Measurements from ENCODE around the gene CDKN3.
"Not testable (repeated sequence)": the region's sequence is repeated elsewhere in the genome, so short reads cannot be mapped to it uniquely, and the experiment has no call there.

The CDKN3 gene

DNA sequence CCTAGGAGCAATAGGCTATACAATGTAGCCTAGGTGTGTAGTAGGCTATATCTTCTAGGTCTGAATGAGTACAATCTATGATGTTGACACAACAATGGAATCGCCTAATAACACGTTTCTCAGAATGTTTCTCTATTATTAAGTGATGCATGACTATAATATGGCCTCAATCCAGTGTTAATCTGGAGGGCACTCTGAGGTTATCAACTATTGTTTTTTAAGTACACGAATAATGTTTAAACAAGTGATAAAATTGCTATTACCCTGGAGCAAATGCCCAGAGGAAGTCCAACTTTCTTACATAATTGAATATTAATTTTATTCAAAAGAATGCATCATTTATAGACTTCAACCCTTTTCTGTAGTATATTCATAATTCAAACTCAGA is 60.8 kb downstream of the CDKN3 start:
- DNase-seq, result no peak

DNA sequence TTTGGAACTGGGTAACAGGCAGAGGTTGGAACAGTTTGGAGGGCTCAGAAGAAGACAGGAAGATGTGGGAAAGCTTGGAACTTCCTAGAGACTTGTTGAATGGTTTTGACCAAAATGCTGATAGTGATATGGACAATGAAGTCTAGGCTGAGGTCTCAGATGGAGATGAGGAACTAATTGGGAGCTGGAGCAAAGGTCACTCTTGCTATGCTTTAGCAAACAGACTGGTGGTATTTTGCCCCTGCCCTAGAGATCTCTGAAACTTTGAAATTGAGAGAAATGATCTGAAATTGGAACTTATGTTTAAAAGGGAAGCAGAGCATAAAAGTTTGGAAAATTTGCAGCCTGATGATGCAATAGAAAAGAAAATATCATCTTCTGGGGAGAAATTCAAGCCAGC is 61.7 kb downstream of the CDKN3 start:
- DNase-seq, result not testable (repeated sequence)

DNA sequence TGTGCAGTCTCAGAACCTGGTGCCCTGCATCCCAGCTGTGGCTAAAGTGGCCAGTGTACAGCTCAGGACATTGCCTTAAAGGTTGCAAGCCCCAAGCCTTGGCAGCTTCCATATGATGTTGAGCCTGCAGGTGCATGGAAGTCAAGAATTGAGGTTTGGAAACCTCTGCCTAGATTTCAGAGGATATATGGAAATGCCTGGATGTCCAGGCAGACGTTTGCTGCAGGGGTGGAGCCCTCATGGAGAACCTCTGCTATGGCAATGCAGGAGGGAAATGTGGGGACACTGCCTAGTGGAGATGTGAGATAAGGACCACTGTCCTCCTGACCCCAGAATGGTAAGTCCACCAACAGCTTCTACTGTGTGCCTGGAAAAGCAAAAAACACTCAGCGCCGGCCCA is 62.3 kb downstream of the CDKN3 start:
- DNase-seq, result no peak

DNA sequence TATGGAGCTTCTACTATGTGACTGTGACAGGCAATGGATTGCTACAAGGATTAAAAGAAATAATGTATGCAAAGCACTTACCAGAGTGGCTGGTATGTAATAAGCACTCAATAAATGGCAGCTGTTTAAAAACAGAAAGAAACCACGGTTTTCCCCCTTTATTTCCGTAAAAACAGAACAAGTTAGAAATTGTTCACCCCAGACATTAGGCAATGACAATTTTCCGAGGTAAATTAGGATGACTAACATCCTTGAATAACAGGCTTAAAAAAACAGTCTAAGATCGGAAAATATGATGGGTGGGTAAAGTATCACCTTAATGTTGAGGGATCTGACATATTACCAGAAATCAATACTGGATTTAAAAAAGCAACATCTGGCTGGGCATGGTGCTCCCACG is 65.2 kb downstream of the CDKN3 start:
- no peak for DNase-seq

DNA sequence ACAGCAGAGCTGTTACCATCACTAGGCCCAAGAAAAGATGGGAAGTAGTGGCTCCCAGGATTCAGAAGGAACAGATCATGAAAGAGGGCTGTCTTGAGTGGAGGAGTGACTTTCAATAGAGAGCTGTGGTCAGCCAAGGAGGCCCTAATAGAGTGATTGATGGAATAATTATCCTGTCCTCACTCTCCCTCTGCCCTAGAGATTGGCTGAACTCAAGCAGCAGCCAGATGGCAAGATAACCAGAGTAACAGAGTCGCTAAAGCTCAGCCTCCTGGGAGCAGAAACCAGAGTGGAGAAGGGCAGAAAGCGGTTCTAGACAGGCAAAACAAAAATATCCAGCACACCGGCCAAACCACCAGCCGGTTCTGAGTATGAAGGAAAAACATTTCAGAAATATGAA is 68.8 kb downstream of the CDKN3 start:
- DNase-seq, result no peak

DNA sequence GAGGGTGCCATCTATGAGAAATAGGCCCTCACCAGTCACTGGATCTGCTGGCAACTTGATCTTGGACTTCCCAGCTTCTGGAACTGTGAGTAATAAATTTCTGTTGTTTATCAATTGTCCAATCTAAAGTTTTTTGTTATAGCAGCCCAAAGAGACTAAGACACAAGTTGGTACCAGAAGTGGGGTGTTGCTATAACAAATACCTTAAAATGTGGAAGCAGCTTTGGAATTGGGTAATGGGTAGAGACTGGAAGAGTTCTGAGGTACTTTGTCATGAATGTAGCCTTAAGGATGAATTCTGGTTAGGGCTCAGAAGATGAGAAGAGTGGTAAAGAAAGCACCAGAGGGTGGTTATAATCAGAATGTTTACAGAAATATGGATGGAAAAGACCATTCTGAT is 70.5 kb downstream of the CDKN3 start:
- DNase-seq, result no peak

Data from activated CD4-positive, alpha-beta T cell treated with anti-CD3 and anti-CD28 coated beads, Interleukin-2, amount 50 U/mL, for 4 hours (primary cell).